Natural killer cell (primary cell): ENCODE data around the gene POLD1. TPM values are rescaled to one million over a fixed set of nuclear protein-coding genes. Genes with fewer than 3 reads are reported as not detected.
A peak's percentile ranks its signal among the peaks of the same experiment; 100 is the strongest.

Experiments used
- ATAC-seq, 3 donors: fragments of 150-1000 bp in 2 of 3; fragments of 200-7000 bp in 1 of 3; cut with Tn5 transposase; 1 replicate in 1 of 3; 2 replicates in 2 of 3; pipeline ENCODE4 v1.10.0; 2021; ENCODE audit warnings: mild to moderate bottlenecking in 2 of 3, moderate library complexity in 2 of 3
- DNase-seq, 2 donors: peaks; one replicate each; pipeline versions ENCODE4 v3.0.0 to v3.0.0-alpha.2; 2013 to 2021; ENCODE audit warnings: mixed read lengths in 1 of 2
- H3K27ac ChIP-seq: one replicate; pipeline ENCODE4 v1.5.1; 2013; ENCODE audit warnings: mild to moderate bottlenecking, low read length
- H3K27me3 ChIP-seq: one replicate; pipeline ENCODE4 v1.6.1; 2013; ENCODE audit warnings: low read length; ENCODE audit not compliant: control insufficient read depth, insufficient read depth
- H3K36me3 ChIP-seq: one replicate; pipeline ENCODE4 v1.6.1; 2013; ENCODE audit warnings: low read length; ENCODE audit not compliant: control insufficient read depth, insufficient read depth
- H3K4me1 ChIP-seq: one replicate; pipeline ENCODE4 v1.6.1; 2013; ENCODE audit warnings: low read length; ENCODE audit not compliant: control insufficient read depth, insufficient read depth
- H3K4me3 ChIP-seq: one replicate; pipeline ENCODE4 v1.5.1; 2013; ENCODE audit warnings: low read length
- H3K9me3 ChIP-seq: one replicate; pipeline ENCODE4 v1.6.1; 2013; ENCODE audit warnings: low read length; ENCODE audit not compliant: control insufficient read depth, insufficient read depth
- H3K27ac Mint-ChIP-seq, 2 donors: one replicate each; pipeline ENCODE4 v1.8.0; 2022; ENCODE audit warnings: mild to moderate bottlenecking in 2 of 2, mixed read lengths in 2 of 2, moderate library complexity in 1 of 2
- H3K27me3 Mint-ChIP-seq, 2 donors: one replicate each; pipeline ENCODE4 v1.8.0; 2022; ENCODE audit warnings: low read depth in 2 of 2, mixed read lengths in 2 of 2
- H3K36me3 Mint-ChIP-seq: one replicate; pipeline ENCODE4 v1.8.0; 2022; ENCODE audit warnings: mixed read lengths
- H3K4me1 Mint-ChIP-seq, 2 donors: one replicate each; pipeline ENCODE4 v1.8.0; 2022; ENCODE audit warnings: mixed read lengths in 2 of 2
- H3K4me3 Mint-ChIP-seq: one replicate; pipeline ENCODE4 v1.8.0; 2022; ENCODE audit warnings: mild to moderate bottlenecking, moderate library complexity, mixed read lengths
- H3K9me3 Mint-ChIP-seq, 2 donors: one replicate each; pipeline ENCODE4 v1.8.0; 2022; ENCODE audit warnings: mixed read lengths in 2 of 2
- CTCF ChIP-seq: fragments of 200-600 bp; IDR thresholded peaks from one replicate; pipeline ENCODE4 v1.8.0; 2022; ENCODE audit warnings: antibody characterized with exemption
- WGBS: methylation state at CpG from one replicate; pipeline ENCODE4 v1.1.7; 2013; ENCODE audit warnings: missing lambda C conversion rate; ENCODE audit not compliant: insufficient coverage; 5-methylcytosine and 5-hydroxymethylcytosine counted together
- intact Hi-C: fragments of 100-400 bp; cut with micrococcal nuclease; formaldehyde crosslinking; loops from one replicate; pipeline ENCODE4 v1.14.2; 2022
- total RNA-seq, 4 donors: library from RNA; stranded (reverse); fragments of 120-200 nt in 1 of 4; gene quantifications; one replicate each; pipeline versions ENCODE4 v1.2.3 to v1.2.4, GENCODE V29; 2013 to 2022

The POLD1 gene
- total RNA-seq, 3 donors from 2014 or later (not counting 1 experiment from before 2014, with no cell fraction given) = 26.1 to 32.0 (median 30.2) TPM

DNA sequence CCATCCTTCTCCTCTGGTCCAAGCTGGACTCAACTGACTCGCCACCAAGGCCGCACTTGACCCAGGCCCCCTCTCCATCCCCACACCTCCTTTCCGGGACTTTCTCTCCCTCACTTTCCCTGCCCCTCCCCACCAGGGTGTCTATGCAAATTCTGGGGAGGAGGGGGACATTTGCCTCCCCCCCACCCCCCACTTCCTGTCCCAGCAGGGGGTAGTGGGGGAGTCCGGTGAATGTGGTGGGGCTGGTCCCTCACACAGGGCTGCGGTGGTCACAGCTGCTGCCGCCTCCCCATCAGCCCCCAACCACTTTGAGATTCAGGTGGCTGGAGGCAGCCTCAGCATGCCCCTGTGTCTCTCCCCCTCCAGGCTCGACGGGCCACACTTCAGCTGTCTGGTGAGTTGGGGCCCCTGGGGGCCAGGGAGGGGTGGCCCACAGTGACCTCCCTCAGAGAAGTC lies 35.5 kb downstream of the POLD1 start:
- Histone ChIP-seq H3K4me1 (peaks cover 48% of the 10 kb centered on the region), H3K9me3 (no peaks in the 10 kb centered on the region), H3K27me3 (peaks cover 6% of the 10 kb centered on the region), H3K36me3 (no peaks in the 10 kb centered on the region), H3K27ac (peak overlapping the region; percentile 74), H3K4me3 (peak overlapping the region; percentile 55)
- Mint-ChIP-seq H3K27ac (peak overlapping the region in 1 of 2 donors; percentile 73), H3K4me1 (peaks cover 12 to 27% of the 10 kb centered on the region in 2 donors), H3K36me3 (no peaks in the 10 kb centered on the region), H3K9me3 (no peaks in the 10 kb centered on the region), H3K4me3 (no peak overlapping the region), H3K27me3 (peaks cover 23 to 27% of the 10 kb centered on the region in 2 donors)
- intact Hi-C loops = no loop called here
- WGBS = 8% methylated on average over 4 of the region's 8 CpGs
- ATAC-seq (no peak), DNase-seq (no peak)
- TF ChIP-seq CTCF = no peak

GRCh38 chr19:50420127-50420526 lies 36.0 kb downstream of the POLD1 start:
- Mint-ChIP-seq H3K4me3 (no peak overlapping the region), H3K9me3 (no peaks in the 10 kb centered on the region), H3K27me3 (peaks cover 23 to 27% of the 10 kb centered on the region in 2 donors), H3K36me3 (no peaks in the 10 kb centered on the region), H3K27ac (peak overlapping the region in 1 of 2 donors; percentile 29), H3K4me1 (peaks cover 12 to 22% of the 10 kb centered on the region in 2 donors)
- Histone ChIP-seq H3K9me3 (no peaks in the 10 kb centered on the region), H3K27ac (peak overlapping the region; percentile 74), H3K4me3 (peak overlapping the region; percentile 55), H3K36me3 (no peaks in the 10 kb centered on the region), H3K4me1 (peaks cover 43% of the 10 kb centered on the region), H3K27me3 (peaks cover 6% of the 10 kb centered on the region)
- intact Hi-C loops = no loop called here
- no peak for TF ChIP-seq CTCF
- peak in 2 of 3 donors; percentile 37 to 64 for ATAC-seq
- 25% methylated on average over 1 of the region's 3 CpGs for WGBS
- no peak for DNase-seq

GRCh38 chr19:50420808-50421207 lies 36.7 kb downstream of the POLD1 start:
- H3K27ac Mint-ChIP-seq = no peak overlapping the region
- H3K4me1 ChIP-seq = peaks cover 40% of the 10 kb centered on the region
- peaks cover 23 to 27% of the 10 kb centered on the region in 2 donors for H3K27me3 Mint-ChIP-seq

More at GRCh38 chr19:50420808-50421207, 36.7 kb downstream of the POLD1 start:
- intact Hi-C loops = no loop called here
- Histone ChIP-seq H3K9me3 (no peaks in the 10 kb centered on the region), H3K27ac (no peak overlapping the region), H3K27me3 (peaks cover 6% of the 10 kb centered on the region), H3K4me3 (no peak overlapping the region), H3K36me3 (no peaks in the 10 kb centered on the region)
- H3K36me3 Mint-ChIP-seq = no peaks in the 10 kb centered on the region
- WGBS = 61% methylated on average over 3 of the region's 3 CpGs
- ATAC-seq = no peak
- no peak overlapping the region for H3K4me3 Mint-ChIP-seq
- no peak for DNase-seq
- TF ChIP-seq CTCF = no peak
- peaks cover 12 to 20% of the 10 kb centered on the region in 2 donors for H3K4me1 Mint-ChIP-seq
- H3K9me3 Mint-ChIP-seq = no peaks in the 10 kb centered on the region
